Coronary artery (tissue), 2 donors: ENCODE data around the gene NEU4.
"Not testable (repeated sequence)": the region's sequence is repeated elsewhere in the genome, so short reads cannot be mapped to it uniquely, and the experiment has no call there.

Experiments
- DNase-seq: peaks from one replicate; pipeline ENCODE4 v3.0.0-alpha.2; 2017; ENCODE audit warnings: low spot score
- H3K27ac ChIP-seq, 2 donors: fragments of 200-600 bp; sonication (generic); one replicate each; pipeline ENCODE4 v1.5.1; 2016 to 2019
- H3K4me3 ChIP-seq: fragments of 200-600 bp; sonication (generic); 2 replicates; pipeline ENCODE4 v1.5.1; 2016; ENCODE audit warnings: mild to moderate bottlenecking, moderate library complexity
- TF ChIP-seq, protein P1 (sequence below): fragments of 200-600 bp; sonication (generic); IDR thresholded peaks from one replicate; pipeline ENCODE4 v1.5.1; 2019; ENCODE audit warnings: antibody characterized with exemption

NEU4 gene

GRCh38 chr2:241776336-241777169 is 32.4 kb upstream of the NEU4 start, which contains the start of gene GAL3ST2:
GAL3ST2 (plus strand) TSS chr2:241776822; CDS start chr2:241776956, 134 bp downstream.
- TF ChIP-seq, protein P1, sequence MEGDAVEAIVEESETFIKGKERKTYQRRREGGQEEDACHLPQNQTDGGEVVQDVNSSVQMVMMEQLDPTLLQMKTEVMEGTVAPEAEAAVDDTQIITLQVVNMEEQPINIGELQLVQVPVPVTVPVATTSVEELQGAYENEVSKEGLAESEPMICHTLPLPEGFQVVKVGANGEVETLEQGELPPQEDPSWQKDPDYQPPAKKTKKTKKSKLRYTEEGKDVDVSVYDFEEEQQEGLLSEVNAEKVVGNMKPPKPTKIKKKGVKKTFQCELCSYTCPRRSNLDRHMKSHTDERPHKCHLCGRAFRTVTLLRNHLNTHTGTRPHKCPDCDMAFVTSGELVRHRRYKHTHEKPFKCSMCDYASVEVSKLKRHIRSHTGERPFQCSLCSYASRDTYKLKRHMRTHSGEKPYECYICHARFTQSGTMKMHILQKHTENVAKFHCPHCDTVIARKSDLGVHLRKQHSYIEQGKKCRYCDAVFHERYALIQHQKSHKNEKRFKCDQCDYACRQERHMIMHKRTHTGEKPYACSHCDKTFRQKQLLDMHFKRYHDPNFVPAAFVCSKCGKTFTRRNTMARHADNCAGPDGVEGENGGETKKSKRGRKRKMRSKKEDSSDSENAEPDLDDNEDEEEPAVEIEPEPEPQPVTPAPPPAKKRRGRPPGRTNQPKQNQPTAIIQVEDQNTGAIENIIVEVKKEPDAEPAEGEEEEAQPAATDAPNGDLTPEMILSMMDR = no peak
- no peak within 1 kb of the TSS for H3K27ac ChIP-seq
- DNase-seq = no peak
- no peak within 1 kb of the TSS for H3K4me3 ChIP-seq

- H3K27ac ChIP-seq = no peak overlapping the region
- TF ChIP-seq, protein P1 = no peak
- no peak overlapping the region for H3K4me3 ChIP-seq
- no peak for DNase-seq
These were observed 31.8 kb upstream of the NEU4 start for GRCh38 chr2:241777170-241777685.

DNA sequence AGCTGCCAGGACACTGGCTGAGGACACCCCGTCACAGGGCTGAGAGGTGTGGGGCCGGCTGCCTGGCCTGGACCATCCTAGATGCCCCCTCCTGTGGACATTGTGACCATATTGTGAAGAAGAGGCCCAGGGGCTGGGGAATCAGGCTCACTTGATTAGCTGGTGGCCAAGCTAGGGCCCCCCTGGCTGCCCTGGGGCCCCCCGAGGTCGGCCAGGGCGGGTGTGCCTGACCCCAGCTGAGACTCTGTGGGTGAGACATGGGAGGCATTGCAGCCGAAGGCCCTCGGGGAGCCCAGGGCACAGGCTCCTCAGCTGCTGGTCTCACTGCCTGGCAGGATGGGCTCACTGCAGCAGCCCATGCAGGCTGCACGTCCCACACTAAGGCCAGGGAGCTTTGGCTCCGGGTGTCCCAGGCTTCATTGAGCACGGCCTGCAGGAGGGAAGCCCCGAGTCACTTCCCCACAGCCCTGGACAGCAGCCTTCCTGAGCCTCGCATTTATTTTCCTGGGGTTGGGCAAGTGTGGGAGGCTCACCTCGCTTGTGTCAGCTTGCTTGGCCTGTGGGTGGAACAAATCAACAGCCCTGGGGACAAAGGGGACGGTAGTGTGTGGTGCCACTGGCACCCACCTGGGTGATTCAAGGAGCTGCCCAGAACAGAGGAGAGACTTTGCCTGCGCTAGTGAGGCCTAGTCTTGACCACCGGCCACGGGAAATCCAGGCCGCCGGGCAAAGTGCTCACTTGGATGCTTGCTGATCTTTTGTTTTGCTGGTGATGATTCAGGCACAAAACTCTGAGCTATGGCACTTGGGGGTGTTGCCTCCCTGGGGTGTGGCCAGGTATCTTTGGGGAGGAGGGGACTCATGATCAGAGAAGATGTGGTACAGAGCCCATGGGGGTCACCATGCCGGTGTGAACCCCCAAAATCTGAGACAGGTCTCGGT is 31.0 kb upstream of the NEU4 start:
- no peak overlapping the region for H3K4me3 ChIP-seq
- DNase-seq = no peak
- TF ChIP-seq, protein P1 = no peak
- no peak overlapping the region for H3K27ac ChIP-seq

DNA sequence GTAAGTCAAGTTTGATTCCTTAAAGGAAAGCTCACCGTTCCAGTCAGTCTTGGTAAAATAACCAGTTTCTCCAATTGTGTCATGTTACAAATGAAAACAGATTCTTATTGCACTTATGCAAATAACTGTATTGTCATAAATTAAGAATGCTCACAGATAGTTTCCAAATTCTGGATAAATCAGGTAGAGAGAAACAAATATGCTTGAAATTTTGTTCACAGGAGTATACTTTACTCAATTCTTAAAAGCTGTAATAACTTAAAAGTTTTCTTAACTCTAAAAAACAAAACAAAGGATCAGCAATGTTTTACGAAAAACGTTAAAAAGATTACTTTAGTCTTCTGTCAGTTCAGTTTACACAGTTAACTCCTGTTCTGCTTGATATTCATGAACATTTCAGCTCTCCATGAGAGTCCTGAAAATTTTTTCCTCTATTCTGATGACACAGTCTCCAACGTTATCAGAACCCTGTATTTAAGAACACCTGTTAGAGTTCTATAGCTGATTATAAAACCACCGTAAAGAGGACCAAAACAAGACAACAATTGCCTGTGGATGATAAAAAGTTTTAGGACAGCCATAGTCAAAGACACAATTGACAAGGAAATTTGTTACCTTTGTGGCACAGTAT is 27.9 kb upstream of the NEU4 start:
- H3K4me3 ChIP-seq = no peak overlapping the region
- TF ChIP-seq, protein P1 = no peak
- H3K27ac ChIP-seq = no peak overlapping the region
- DNase-seq = no peak

DNA sequence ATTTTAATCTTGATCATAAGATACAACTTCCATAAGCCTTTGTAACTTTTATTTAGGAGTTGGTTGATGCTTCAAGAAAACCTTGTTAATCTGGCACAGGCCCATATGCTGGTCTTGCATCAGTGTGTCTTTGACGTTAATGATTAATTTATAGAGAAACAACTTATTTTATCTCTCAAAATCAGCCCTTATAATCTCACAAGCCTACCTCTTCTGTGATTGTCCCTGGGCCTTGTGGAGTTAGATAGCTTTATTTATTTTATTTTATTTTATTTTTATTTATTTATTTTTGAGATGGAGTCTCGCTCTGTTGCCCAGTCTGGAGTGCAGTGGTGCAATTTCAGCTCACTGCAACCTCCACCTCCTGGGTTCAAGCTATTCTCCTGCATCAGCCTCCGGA is 26.9 kb upstream of the NEU4 start:
- not testable (repeated sequence) for H3K4me3 ChIP-seq, DNase-seq, H3K27ac ChIP-seq

GRCh38 chr2:241788135-241788534 is 20.9 kb upstream of the NEU4 start:
- DNase-seq = no peak
- Histone ChIP-seq H3K27ac (no peak overlapping the region), H3K4me3 (no peak overlapping the region)
- TF ChIP-seq, protein P1 = no peak

- Histone ChIP-seq H3K27ac (no peak overlapping the region), H3K4me3 (no peak overlapping the region)
- DNase-seq = no peak
- TF ChIP-seq, protein P1 = no peak
These were observed 20.4 kb upstream of the NEU4 start for GRCh38 chr2:241788572-241788971.

GRCh38 chr2:241791385-241791784 is 17.6 kb upstream of the NEU4 start:
- H3K4me3 ChIP-seq, DNase-seq, H3K27ac ChIP-seq: not testable (repeated sequence)
